HepG2 (cell line): ENCODE measurements around the gene KRT82.

Experiments
- DNMT3B ChIP-seq: conservative IDR thresholded peaks from 2 replicates; pipeline ENCODE4 v1.6.1; 2016; ENCODE audit warnings: missing biosample characterization, control low read depth
- FOSL1 ChIP-seq: sonication (generic); formaldehyde crosslinking; IDR thresholded peaks from 2 replicates; pipeline ENCODE4 v1.9.0; 2021; ENCODE audit warnings: missing genetic modification reagents, borderline replicate concordance
- HMGA1 ChIP-seq: sonication (generic); formaldehyde crosslinking; conservative IDR thresholded peaks from 2 replicates; pipeline ENCODE4 v1.4.0; 2020; ENCODE audit warnings: missing genetic modification reagents
- MXI1 ChIP-seq: IDR thresholded peaks from 3 replicates; pipeline ENCODE4 v1.6.1; 2012; ENCODE audit warnings: low read depth, low read length, inconsistent platforms, borderline replicate concordance
- NFKB2 ChIP-seq: sonication (generic); formaldehyde crosslinking; IDR thresholded peaks from 2 replicates; pipeline ENCODE4 v1.4.0; 2020; ENCODE audit warnings: missing genetic modification reagents, borderline replicate concordance
- NR2F6 ChIP-seq, 2 experiments: IDR thresholded peaks; 2 replicates each; pipeline ENCODE4 v1.6.1; 2016; ENCODE audit warnings: antibody characterized with exemption in 1 of 2, mild to moderate bottlenecking in 1 of 2
- PRPF4 ChIP-seq: fragments of 200-400 bp; formaldehyde crosslinking; IDR thresholded peaks from 2 replicates; pipeline ENCODE4 v1.6.1; 2016; ENCODE audit warnings: low read length, low read depth; ENCODE audit not compliant: poor library complexity, severe bottlenecking
- ZNF124 ChIP-seq: sonication (generic); formaldehyde crosslinking; IDR thresholded peaks from 2 replicates; pipeline ENCODE4 v1.4.0; 2020; ENCODE audit warnings: missing genetic modification reagents
- TF ChIP-seq, protein P1 (sequence below): sonication (generic); formaldehyde crosslinking; IDR thresholded peaks from 2 replicates; pipeline ENCODE4 v1.4.0; 2020; ENCODE audit warnings: missing genetic modification reagents
- TF ChIP-seq, protein P2 (sequence below): IDR thresholded peaks from 2 replicates; pipeline ENCODE4 v1.6.1; 2016; ENCODE audit warnings: mild to moderate bottlenecking, missing biosample characterization, missing genetic modification reagents
- TF ChIP-seq, protein P3 (sequence below): sonication (generic); formaldehyde crosslinking; IDR thresholded peaks from 2 replicates; pipeline ENCODE4 v1.4.0; 2020; ENCODE audit warnings: missing genetic modification reagents
- TF ChIP-seq, protein P4 (sequence below), 2 experiments: IDR thresholded peaks; 2 replicates each; pipeline ENCODE4 v1.6.1; 2011 to 2012; ENCODE audit warnings: low read length in 2 of 2, borderline replicate concordance in 1 of 2, low read depth in 1 of 2, mild to moderate bottlenecking in 1 of 2, moderate library complexity in 1 of 2
- TF ChIP-seq, protein P5 (sequence below): sonication (generic); formaldehyde crosslinking; IDR thresholded peaks from 2 replicates; pipeline ENCODE4 v1.4.0; 2020; ENCODE audit warnings: missing genetic modification reagents

DNA sequence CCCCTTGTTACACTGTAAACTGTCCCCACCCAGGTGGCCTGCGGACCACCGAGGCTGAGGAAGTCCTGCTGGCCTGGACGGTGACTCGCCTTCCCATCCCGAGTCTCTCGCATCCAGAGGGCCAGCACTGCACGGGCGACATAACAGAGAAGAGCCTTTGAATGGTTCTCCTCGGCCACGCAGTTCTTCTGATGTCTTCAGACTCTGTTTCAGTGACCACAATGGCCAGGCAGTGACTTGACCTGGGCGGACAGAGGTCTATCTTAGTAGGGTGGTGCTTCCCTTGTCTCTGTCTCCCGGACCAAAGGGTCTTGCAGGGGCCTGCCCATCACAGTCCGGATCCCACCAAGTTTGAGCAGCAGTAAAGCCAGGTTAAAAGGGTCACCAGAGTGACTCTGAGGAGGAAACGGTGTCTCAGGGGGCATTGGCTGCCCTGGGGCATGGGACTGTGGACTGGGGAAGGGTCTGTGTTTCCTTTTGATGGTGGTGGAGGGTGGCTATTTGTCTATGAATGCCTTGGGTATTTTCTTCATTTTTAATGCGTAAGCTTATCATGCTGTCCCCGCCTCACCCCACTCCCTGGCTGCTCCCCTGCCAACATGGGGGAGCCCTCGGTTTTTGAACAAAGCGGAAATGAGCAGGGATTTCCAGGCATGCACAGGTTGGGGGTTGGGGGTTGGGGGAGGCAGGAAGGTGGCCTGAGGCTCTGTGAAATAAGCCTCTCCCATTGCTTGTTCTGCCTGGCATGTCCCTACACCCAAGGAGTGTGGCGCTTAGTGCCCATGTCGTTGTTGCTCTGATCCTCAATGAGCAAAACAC lies 49.2 kb downstream of the KRT82 start:
- no peak for TF ChIP-seq ZNF124 (CRISPR knock-in tag)
- TF ChIP-seq HMGA1 (CRISPR knock-in tag), result no peak
- TF ChIP-seq, protein P1, sequence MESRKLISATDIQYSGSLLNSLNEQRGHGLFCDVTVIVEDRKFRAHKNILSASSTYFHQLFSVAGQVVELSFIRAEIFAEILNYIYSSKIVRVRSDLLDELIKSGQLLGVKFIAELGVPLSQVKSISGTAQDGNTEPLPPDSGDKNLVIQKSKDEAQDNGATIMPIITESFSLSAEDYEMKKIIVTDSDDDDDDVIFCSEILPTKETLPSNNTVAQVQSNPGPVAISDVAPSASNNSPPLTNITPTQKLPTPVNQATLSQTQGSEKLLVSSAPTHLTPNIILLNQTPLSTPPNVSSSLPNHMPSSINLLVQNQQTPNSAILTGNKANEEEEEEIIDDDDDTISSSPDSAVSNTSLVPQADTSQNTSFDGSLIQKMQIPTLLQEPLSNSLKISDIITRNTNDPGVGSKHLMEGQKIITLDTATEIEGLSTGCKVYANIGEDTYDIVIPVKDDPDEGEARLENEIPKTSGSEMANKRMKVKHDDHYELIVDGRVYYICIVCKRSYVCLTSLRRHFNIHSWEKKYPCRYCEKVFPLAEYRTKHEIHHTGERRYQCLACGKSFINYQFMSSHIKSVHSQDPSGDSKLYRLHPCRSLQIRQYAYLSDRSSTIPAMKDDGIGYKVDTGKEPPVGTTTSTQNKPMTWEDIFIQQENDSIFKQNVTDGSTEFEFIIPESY (CRISPR knock-in tag), result no peak
- TF ChIP-seq FOSL1 (CRISPR knock-in tag), result no peak
- TF ChIP-seq, protein P2, sequence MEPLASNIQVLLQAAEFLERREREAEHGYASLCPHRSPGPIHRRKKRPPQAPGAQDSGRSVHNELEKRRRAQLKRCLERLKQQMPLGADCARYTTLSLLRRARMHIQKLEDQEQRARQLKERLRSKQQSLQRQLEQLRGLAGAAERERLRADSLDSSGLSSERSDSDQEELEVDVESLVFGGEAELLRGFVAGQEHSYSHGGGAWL (CRISPR knock-in tag), result no peak
- TF ChIP-seq, protein P3, sequence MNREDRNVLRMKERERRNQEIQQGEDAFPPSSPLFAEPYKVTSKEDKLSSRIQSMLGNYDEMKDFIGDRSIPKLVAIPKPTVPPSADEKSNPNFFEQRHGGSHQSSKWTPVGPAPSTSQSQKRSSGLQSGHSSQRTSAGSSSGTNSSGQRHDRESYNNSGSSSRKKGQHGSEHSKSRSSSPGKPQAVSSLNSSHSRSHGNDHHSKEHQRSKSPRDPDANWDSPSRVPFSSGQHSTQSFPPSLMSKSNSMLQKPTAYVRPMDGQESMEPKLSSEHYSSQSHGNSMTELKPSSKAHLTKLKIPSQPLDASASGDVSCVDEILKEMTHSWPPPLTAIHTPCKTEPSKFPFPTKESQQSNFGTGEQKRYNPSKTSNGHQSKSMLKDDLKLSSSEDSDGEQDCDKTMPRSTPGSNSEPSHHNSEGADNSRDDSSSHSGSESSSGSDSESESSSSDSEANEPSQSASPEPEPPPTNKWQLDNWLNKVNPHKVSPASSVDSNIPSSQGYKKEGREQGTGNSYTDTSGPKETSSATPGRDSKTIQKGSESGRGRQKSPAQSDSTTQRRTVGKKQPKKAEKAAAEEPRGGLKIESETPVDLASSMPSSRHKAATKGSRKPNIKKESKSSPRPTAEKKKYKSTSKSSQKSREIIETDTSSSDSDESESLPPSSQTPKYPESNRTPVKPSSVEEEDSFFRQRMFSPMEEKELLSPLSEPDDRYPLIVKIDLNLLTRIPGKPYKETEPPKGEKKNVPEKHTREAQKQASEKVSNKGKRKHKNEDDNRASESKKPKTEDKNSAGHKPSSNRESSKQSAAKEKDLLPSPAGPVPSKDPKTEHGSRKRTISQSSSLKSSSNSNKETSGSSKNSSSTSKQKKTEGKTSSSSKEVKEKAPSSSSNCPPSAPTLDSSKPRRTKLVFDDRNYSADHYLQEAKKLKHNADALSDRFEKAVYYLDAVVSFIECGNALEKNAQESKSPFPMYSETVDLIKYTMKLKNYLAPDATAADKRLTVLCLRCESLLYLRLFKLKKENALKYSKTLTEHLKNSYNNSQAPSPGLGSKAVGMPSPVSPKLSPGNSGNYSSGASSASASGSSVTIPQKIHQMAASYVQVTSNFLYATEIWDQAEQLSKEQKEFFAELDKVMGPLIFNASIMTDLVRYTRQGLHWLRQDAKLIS (CRISPR knock-in tag), result no peak
- no peak for TF ChIP-seq NR2F6 (IDR thresholded peaks at IDR 0.05)
- no peak for TF ChIP-seq NR2F6 (CRISPR knock-in tag; IDR thresholded peaks at IDR 0.05)
- no peak for TF ChIP-seq DNMT3B (CRISPR knock-in tag)
- TF ChIP-seq NFKB2 (CRISPR knock-in tag), result no peak
- no peak for TF ChIP-seq PRPF4
- TF ChIP-seq, protein P4, sequence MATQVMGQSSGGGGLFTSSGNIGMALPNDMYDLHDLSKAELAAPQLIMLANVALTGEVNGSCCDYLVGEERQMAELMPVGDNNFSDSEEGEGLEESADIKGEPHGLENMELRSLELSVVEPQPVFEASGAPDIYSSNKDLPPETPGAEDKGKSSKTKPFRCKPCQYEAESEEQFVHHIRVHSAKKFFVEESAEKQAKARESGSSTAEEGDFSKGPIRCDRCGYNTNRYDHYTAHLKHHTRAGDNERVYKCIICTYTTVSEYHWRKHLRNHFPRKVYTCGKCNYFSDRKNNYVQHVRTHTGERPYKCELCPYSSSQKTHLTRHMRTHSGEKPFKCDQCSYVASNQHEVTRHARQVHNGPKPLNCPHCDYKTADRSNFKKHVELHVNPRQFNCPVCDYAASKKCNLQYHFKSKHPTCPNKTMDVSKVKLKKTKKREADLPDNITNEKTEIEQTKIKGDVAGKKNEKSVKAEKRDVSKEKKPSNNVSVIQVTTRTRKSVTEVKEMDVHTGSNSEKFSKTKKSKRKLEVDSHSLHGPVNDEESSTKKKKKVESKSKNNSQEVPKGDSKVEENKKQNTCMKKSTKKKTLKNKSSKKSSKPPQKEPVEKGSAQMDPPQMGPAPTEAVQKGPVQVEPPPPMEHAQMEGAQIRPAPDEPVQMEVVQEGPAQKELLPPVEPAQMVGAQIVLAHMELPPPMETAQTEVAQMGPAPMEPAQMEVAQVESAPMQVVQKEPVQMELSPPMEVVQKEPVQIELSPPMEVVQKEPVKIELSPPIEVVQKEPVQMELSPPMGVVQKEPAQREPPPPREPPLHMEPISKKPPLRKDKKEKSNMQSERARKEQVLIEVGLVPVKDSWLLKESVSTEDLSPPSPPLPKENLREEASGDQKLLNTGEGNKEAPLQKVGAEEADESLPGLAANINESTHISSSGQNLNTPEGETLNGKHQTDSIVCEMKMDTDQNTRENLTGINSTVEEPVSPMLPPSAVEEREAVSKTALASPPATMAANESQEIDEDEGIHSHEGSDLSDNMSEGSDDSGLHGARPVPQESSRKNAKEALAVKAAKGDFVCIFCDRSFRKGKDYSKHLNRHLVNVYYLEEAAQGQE (IDR thresholded peaks at IDR 0.05; ENCODE audit: borderline replicate concordance in 1 of 2, low read depth in 1 of 2, low read length in 2 of 2), result no peak
- TF ChIP-seq, protein P5, sequence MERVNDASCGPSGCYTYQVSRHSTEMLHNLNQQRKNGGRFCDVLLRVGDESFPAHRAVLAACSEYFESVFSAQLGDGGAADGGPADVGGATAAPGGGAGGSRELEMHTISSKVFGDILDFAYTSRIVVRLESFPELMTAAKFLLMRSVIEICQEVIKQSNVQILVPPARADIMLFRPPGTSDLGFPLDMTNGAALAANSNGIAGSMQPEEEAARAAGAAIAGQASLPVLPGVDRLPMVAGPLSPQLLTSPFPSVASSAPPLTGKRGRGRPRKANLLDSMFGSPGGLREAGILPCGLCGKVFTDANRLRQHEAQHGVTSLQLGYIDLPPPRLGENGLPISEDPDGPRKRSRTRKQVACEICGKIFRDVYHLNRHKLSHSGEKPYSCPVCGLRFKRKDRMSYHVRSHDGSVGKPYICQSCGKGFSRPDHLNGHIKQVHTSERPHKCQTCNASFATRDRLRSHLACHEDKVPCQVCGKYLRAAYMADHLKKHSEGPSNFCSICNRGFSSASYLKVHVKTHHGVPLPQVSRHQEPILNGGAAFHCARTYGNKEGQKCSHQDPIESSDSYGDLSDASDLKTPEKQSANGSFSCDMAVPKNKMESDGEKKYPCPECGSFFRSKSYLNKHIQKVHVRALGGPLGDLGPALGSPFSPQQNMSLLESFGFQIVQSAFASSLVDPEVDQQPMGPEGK (CRISPR knock-in tag), result no peak
- no peak for TF ChIP-seq MXI1
